HepG2 (cell line): ENCODE measurements around the gene NSMF. TPM values are rescaled to one million over a fixed set of nuclear protein-coding genes. Genes with fewer than 3 reads are reported as not detected.
A peak's percentile ranks its signal among the peaks of the same experiment; 100 is the strongest.

ENCODE experiments used
- HDAC2 ChIP-seq: sonication (generic); formaldehyde crosslinking; IDR thresholded peaks from 2 replicates; pipeline ENCODE4 v1.4.0; 2020; ENCODE audit warnings: missing genetic modification reagents
- KDM6A ChIP-seq: IDR thresholded peaks from 2 replicates; pipeline ENCODE4 v1.6.1; 2016; ENCODE audit warnings: low read depth
- MEF2D ChIP-seq: sonication (generic); formaldehyde crosslinking; IDR thresholded peaks from 2 replicates; pipeline ENCODE4 v1.5.1; 2020; ENCODE audit warnings: mild to moderate bottlenecking, missing genetic modification reagents
- PHF8 ChIP-seq: sonication (generic); formaldehyde crosslinking; IDR thresholded peaks from 2 replicates; pipeline ENCODE4 v1.5.0; 2020; ENCODE audit warnings: missing genetic modification reagents
- ZBTB40 ChIP-seq, 2 experiments: fragments of 450-650 bp in 1 of 2; sonication (generic) in 1 of 2; formaldehyde crosslinking in 1 of 2; IDR thresholded peaks; 2 replicates each; pipeline versions ENCODE4 v1.6.1 to v1.8.0; 2016 to 2022; ENCODE audit warnings: antibody characterized with exemption in 1 of 2, mild to moderate bottlenecking in 1 of 2, missing genetic modification reagents in 1 of 2
- ZMYM3 ChIP-seq: sonication (generic); formaldehyde crosslinking; IDR thresholded peaks from 2 replicates; pipeline ENCODE4 v1.5.1; 2020; ENCODE audit warnings: mild to moderate bottlenecking, missing genetic modification reagents
- ZNF256 ChIP-seq: sonication (generic); formaldehyde crosslinking; conservative IDR thresholded peaks from 2 replicates; pipeline ENCODE4 v1.4.0; 2020; ENCODE audit warnings: missing genetic modification reagents
- ZNF331 ChIP-seq: sonication (generic); formaldehyde crosslinking; IDR thresholded peaks from 2 replicates; pipeline ENCODE4 v1.4.0; 2020; ENCODE audit warnings: missing genetic modification reagents
- ZNF343 ChIP-seq: sonication (generic); formaldehyde crosslinking; IDR thresholded peaks from 2 replicates; pipeline ENCODE4 v1.4.0; 2020; ENCODE audit warnings: mild to moderate bottlenecking, missing genetic modification reagents
- ZNF382 ChIP-seq: sonication (generic); formaldehyde crosslinking; IDR thresholded peaks from 2 replicates; pipeline ENCODE4 v1.5.0; 2020; ENCODE audit warnings: missing genetic modification reagents, mild to moderate bottlenecking, borderline replicate concordance
- ZNF446 ChIP-seq: sonication (generic); formaldehyde crosslinking; IDR thresholded peaks from 2 replicates; pipeline ENCODE4 v1.5.0; 2020; ENCODE audit warnings: mild to moderate bottlenecking, missing genetic modification reagents
- ZNF501 ChIP-seq: sonication (generic); formaldehyde crosslinking; IDR thresholded peaks from 2 replicates; pipeline ENCODE4 v1.5.1; 2020; ENCODE audit warnings: mild to moderate bottlenecking, moderate library complexity, missing genetic modification reagents
- ZNF687 ChIP-seq: sonication (generic); formaldehyde crosslinking; IDR thresholded peaks from 2 replicates; pipeline ENCODE4 v1.5.1; 2020; ENCODE audit warnings: mild to moderate bottlenecking, missing genetic modification reagents, moderate library complexity
- ZNF713 ChIP-seq: sonication (generic); formaldehyde crosslinking; IDR thresholded peaks from 2 replicates; pipeline ENCODE4 v1.4.0; 2020; ENCODE audit warnings: mild to moderate bottlenecking, missing genetic modification reagents
- ZNF781 ChIP-seq: sonication (generic); formaldehyde crosslinking; IDR thresholded peaks from 2 replicates; pipeline ENCODE4 v1.5.1; 2020; ENCODE audit warnings: borderline replicate concordance, mild to moderate bottlenecking, missing genetic modification reagents; ENCODE audit errors: not compliant biosample characterization
- ZNF788 ChIP-seq: sonication (generic); formaldehyde crosslinking; IDR thresholded peaks from 2 replicates; pipeline ENCODE4 v1.5.0; 2020; ENCODE audit warnings: mild to moderate bottlenecking, missing genetic modification reagents, borderline replicate concordance
- polyA plus RNA-seq, 8 experiments: library from polyadenylated mRNA; depleted of rRNA in 3 of 8; stranded (reverse) in 7 of 8; unstranded in 1 of 8; fragments of >200 nt; fragmentation: Illumina TruSeq in 4 of 8; extraction: Trizol in 4 of 8; gene quantifications; 2 replicates each; pipeline versions ENCODE4 v1.2.1 to v1.2.3, GENCODE V29; 2011 to 2016; ENCODE audit warnings: low read depth in 4 of 8, missing spikeins in 1 of 8, mixed read lengths in 1 of 8; ENCODE audit not compliant: insufficient read depth in 1 of 8
- total RNA-seq, 5 experiments: library from RNA; depleted of rRNA; stranded (reverse); fragments of >200 nt; fragmentation: Illumina TruSeq; extraction: Trizol; gene quantifications; 2 replicates each; pipeline ENCODE4 v1.2.3, GENCODE V29; 2016; ENCODE audit warnings: low read depth in 1 of 5

The NSMF gene
- total and polyA plus RNA-seq, 2 of the 13 experiments (the other 11 are each of a cell fraction or from before 2014, with no cell fraction given), result 44.3 to 183 TPM

- TF ChIP-seq ZBTB40 (IDR thresholded peaks at IDR 0.05), result no peak
- TF ChIP-seq ZBTB40 (CRISPR knock-in tag; IDR thresholded peaks at IDR 0.05), result peak; percentile 42; the same call in 1 of the 2 replicates
- TF ChIP-seq PHF8 (CRISPR knock-in tag), result 0 out of 2 replicates have a peak, but pooled peaks have one; percentile 36
- TF ChIP-seq ZNF331 (CRISPR knock-in tag), result no peak
- 0 out of 2 replicates have a peak, but pooled peaks have one; percentile 1 for TF ChIP-seq ZNF256 (CRISPR knock-in tag)
- TF ChIP-seq ZNF713 (CRISPR knock-in tag), result no peak
- TF ChIP-seq ZNF382 (CRISPR knock-in tag), result no peak
- no peak for TF ChIP-seq KDM6A
- TF ChIP-seq ZNF687 (CRISPR knock-in tag), result peak; percentile 73
- peak; percentile 39; the same call in 1 of the 2 replicates for TF ChIP-seq ZNF501
- TF ChIP-seq ZNF446 (CRISPR knock-in tag), result 0 out of 2 replicates have a peak, but pooled peaks have one; percentile 57
- 0 out of 2 replicates have a peak, but pooled peaks have one; percentile 16 for TF ChIP-seq ZMYM3 (CRISPR knock-in tag)
- peak; percentile 37 for TF ChIP-seq ZNF781 (CRISPR knock-in tag)
- peak; percentile 75 for TF ChIP-seq ZNF788 (CRISPR knock-in tag)
- TF ChIP-seq MEF2D (CRISPR knock-in tag), result peak; percentile 44; the same call in 1 of the 2 replicates
- peak; percentile 14; the same call in 1 of the 2 replicates for TF ChIP-seq ZNF343
- TF ChIP-seq HDAC2 (CRISPR knock-in tag), result 0 out of 2 replicates have a peak, but pooled peaks have one; percentile 42
Measured at GRCh38 chr9:137459601-137460362, 648 bp upstream of the NSMF start (continued).
